ENCODE results near the gene MORN1.

MORN1 gene

GRCh38 chr1:2287649-2288048, 103.7 kb downstream of the MORN1 start:
- no peak for DNase-seq

DNA sequence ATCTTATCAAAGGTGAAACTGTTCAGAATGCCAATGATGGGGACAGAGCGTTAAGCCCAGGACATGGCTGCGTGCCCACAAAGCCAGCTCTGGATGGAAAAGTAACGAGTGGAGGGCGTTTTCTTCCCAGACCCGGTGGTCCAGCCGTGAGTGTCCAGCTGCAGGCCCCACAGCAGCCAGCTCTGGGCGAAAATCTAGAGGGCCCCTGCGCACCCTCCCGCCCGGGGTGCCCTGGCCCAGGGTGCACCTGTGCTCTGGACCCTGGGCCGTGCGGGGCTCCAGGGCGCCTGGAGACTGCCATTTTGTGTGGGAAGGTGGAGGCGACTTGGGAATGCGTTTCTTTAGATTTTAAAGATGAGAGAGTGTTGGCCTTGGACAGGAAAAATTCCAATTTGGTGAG, 104.4 kb downstream of the MORN1 start:
- DNase-seq: no peak

- DNase-seq: no peak
Observed at GRCh38 chr1:2284932-2285331, 106.4 kb downstream of the MORN1 start.

GRCh38 chr1:2283991-2284895, 107.1 kb downstream of the MORN1 start:
- DNase-seq: no peak

GRCh38 chr1:2283371-2283990, 107.9 kb downstream of the MORN1 start:
- DNase-seq: no peak

GRCh38 chr1:2282556-2283270, 108.6 kb downstream of the MORN1 start:
- DNase-seq: no peak

DNA sequence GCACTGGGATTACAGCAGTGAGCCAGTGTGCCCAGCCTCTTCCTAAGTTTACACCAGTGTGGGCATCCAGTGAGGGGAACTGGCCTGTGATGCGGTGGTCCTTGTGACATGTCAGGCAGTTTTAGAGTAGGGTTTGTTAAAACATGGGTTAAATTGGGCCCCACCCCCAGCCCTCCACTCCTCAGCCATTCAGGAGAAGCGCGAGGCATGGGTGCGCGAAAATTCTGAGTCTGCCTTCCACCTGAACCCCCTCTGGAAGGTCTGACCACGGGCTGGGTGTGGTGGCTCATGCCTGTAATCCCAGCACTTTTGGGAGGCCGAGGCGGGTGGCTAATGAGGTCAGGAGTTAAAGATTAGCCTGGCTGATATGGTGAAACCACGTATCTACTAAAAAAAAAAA, 111.5 kb downstream of the MORN1 start:
- no peak for DNase-seq

GRCh38 chr1:2279210-2279639, 112.1 kb downstream of the MORN1 start:
- DNase-seq: no peak

DNA sequence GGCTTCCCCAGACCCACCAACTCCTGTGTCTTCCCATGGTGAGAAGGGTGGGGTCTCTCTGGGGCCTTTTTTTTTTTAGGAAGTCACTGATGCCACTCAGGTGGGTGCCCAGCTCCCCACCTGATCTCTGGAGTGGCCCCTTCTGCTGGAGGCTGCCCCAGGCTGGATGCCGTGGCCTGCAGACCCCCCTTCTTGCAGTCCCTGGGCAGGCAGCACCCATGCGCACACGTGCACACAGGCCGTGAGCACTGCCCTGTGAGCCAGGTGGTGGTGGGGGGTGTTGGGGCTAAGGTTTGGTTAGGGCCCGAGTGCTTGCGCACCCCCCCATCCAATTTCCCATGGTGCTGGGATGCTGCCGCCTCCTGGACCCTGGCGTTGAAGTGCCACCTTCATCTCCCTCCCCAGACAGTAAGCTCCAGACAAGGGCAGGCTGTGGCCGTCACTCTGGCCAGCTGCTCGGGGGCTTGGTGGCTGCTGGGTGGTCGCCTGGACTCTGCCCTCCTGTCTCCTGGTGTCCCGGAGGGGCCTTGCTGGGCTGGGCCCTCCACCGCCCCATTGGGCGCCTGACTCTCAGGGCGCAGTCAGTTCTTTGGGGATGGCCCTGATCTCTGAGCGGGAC, 112.7 kb downstream of the MORN1 start:
- DNase-seq: no peak

DNA sequence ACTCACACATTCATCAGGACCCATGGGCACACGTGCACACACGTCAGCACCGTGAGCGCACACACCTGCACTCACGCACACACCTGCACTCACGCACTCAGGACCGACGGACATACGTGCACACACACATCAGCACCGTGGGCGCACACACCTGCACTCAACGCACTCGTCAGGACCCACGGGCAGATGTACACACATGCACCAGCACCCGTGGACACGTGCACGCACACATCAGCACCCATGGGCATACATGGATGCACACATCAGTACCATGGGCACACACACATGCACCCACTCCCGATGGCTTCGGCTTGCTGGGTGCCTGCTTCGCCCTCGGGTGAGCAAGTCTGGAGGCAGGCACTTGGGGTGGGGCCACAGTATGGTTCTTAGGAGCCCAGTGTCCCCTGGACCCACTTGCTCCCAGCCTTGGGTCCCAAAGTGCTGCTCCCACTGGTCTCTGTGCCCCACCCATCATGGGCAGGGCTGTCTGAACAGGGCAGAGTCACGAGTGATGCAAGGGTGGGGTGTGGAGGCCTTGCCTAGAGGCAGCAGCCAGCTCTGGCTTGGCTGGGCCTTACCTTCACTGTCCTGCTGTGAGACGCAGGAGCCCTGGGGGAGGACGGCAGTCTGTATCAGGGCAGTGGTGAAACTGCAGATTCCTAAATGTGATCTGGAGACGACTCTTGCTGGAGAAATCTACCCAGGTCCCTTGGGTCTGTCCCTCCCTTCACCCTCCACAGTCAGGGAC, 113.4 kb downstream of the MORN1 start:
- no peak for DNase-seq

DNA sequence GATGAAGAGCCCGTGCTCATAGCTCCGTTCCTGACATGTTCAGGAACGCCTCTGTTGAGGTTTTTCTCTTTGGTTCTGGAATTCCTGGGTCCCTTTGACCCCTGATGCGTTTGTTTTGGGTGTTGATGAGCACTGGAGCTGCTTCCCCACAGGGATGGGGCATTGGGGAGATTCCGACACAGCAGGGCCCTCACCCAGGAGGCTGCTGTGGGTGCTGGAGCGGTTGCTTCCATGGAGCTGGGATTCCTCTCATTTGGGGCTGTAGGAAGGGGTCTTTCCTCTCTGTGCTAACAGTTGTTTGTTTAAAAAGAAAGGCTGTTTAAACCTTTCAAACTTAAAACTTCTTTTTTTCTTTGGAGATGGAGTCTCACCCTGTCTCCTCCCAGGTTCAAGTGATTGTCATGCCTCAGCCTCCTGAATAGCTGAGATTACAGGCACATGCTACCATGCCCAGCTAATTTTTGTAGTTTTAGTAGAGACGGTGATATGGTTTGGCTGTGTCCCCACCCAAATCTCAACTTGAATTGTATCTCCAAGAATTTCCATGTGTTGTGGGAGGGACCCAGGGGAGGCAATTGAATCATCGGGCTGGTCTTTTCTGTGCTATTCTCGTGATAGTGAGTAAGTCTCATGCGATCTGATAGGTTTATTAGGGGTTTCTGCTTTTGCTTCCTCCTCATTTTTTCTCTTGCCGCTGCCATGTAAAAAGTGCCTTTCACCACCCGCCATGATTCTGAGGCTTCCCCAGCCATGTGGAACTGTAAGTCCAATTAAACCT, 114.4 kb downstream of the MORN1 start:
- no peak for DNase-seq

DNA sequence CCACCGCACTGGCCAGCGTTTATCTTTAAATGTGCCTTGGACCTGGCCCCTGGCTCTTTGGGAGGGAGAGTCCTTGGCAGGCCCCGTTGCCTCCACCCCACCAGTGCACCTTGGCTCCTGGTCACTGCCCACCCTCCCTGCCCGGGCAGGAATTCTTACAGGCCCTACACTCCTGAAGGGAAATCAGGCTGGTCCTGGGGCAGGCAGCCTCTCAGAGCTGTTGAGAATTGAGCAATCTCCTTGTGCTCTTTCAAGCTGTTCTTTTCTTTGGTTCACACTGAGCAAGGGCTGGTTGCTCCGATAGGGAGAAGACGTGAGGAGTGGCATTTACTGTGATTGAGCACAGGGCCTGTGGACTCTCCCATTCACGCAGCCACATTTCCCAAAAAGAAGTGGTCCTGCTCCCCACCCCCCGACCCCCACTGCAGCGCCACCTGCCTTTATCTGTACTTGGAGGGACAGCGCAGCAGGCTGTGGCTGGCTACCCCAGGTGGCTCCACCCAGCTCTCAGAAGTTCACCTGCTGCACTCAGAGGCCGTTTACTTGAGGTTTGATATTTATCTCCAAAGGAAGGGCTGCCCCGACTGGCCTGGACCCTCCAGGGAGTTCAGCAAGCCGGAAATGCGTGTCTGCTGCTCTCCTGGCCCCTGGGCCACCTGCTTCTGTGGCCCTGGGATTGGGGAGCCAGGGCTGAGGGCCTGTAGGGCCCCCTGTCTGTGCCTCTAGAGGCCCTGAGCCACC, 115.4 kb downstream of the MORN1 start:
- no peak for DNase-seq

GRCh38 chr1:2274929-2275475, 116.4 kb downstream of the MORN1 start:
- no peak for DNase-seq

- DNase-seq: no peak
Observed at GRCh38 chr1:2274231-2274928, 117.0 kb downstream of the MORN1 start.

GRCh38 chr1:2273401-2274090, 117.8 kb downstream of the MORN1 start:
- no peak for DNase-seq

DNA sequence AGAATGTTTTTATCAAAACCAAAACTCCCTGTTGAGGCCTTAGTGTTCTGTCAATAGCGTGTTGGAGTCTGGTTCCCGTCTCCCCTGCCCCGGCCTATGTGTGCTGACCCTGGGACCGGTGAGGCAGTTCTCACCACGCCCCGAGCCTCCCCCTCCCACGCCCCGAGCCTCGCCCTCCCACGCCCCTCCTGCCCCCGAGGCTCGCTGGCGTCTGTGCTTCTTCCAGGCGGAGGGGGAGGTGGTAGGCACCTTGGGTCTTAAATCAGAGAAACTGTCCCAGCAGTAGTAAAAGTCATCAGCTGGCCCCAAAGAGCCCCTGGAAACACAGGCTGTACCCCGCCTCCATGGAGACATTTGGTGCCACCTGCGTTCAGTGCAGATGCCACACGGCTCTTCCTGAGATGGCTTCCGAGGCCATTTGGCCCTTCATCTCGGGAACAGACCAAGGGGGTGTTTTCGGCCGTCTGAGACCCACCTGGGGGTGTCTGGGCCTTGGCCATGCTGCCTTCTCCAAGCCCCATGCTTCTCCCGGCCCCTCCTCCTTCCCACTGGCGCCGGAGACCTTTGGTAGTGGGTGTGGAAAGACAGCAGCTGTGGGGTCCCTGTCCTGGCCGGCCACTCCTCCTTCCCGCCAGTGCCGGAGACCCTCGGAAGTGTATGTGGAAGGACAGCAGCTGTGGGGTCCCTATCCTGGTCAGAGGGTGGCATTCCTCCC, 118.5 kb downstream of the MORN1 start:
- DNase-seq: no peak

DNA sequence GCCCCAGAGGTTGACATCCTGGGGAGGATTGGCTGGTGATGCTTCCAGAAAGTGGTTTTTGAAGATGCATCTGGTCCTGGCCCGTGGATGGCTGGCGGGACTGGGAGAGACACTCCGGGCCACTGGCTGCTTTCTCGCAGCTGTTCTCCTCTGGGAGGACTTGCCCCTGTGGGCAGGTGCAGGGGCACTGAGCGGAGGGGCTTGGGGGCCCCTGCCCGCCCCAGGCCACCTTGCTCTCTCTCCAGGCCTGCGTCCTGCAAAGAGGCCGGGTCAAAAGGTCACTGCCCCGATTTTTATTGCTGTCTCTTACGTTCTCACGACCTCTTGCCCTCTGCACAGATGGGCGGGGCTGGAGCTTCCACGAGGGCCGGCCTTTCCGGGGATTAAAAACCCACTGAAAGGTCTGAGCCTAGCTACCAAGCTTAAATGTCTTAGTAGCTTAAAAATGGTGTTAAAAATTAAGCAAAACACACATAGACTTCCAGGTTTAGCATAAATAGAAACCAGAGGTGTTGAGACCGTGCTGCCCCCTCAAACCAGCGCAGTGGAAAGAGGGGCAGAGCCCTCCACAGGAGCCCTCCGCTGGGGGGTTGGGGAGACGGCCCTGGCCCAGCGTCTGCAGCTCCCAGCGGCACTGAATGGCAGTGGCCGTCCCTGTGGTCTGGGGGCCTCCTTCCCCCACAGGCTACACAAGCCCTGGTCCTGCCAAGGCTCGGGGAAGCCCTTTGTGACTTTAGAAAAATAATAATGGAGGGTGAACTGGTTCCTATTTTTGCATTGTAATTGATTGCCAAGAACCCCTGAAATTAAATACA, 119.3 kb downstream of the MORN1 start:
- DNase-seq: no peak
